ENCODE results near the gene MAML3. TPM values are rescaled to one million over a fixed set of nuclear protein-coding genes. Genes with fewer than 3 reads are reported as not detected.

The MAML3 gene
- total RNA-seq, 1 donor from 2014 or later: 0.79 TPM

DNA sequence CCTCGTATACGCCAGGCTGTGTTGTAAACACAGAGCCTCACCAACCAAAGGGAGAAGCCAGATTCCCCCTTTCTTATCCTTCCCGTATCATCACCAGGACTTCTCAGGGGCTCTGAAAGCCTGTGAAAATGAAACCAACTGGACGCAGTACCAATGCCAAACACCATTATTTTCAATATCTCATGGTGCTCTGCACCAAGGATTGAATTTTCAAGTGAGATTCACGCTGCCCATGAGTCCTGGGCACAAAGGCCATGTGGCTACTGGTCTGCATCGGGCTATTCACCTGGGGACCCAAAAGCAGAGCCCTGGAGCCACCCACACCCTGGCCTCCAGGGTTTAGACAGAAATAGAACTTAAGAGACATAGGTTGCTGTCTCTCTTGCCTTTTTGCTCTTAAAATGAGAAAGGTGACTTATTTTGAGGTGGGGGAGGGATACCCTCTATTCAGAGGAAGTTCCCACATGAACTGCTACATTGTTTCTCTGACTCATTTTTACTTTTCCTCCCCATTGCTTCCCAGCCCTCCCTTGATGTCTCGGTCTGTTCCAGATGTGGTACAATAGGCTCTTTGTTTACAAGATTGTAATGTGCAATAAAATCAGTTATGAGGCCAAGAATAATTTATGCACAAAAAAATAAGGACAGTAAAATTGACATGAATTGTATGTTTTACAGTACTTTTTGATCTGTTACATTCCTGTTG, 55.4 kb downstream of the MAML3 start:
- H3K4me3 ChIP-seq (ENCODE audit: low read depth, low read length): no peak overlapping the region
- H3K27me3 ChIP-seq (ENCODE audit: control insufficient read depth, insufficient read depth, low read length): no peaks in the 10 kb centered on the region
- DNase-seq (ENCODE audit: low read depth) (peak; percentile 52), FAIRE-seq (no peak)
- no peaks in the 10 kb centered on the region for H3K36me3 ChIP-seq (ENCODE audit: control insufficient read depth, insufficient read depth, low read length)
- TF ChIP-seq, protein P1, sequence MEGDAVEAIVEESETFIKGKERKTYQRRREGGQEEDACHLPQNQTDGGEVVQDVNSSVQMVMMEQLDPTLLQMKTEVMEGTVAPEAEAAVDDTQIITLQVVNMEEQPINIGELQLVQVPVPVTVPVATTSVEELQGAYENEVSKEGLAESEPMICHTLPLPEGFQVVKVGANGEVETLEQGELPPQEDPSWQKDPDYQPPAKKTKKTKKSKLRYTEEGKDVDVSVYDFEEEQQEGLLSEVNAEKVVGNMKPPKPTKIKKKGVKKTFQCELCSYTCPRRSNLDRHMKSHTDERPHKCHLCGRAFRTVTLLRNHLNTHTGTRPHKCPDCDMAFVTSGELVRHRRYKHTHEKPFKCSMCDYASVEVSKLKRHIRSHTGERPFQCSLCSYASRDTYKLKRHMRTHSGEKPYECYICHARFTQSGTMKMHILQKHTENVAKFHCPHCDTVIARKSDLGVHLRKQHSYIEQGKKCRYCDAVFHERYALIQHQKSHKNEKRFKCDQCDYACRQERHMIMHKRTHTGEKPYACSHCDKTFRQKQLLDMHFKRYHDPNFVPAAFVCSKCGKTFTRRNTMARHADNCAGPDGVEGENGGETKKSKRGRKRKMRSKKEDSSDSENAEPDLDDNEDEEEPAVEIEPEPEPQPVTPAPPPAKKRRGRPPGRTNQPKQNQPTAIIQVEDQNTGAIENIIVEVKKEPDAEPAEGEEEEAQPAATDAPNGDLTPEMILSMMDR (IDR thresholded peaks at IDR 0.05; ENCODE audit: insufficient read depth, low read length, severe bottlenecking): no peak

DNA sequence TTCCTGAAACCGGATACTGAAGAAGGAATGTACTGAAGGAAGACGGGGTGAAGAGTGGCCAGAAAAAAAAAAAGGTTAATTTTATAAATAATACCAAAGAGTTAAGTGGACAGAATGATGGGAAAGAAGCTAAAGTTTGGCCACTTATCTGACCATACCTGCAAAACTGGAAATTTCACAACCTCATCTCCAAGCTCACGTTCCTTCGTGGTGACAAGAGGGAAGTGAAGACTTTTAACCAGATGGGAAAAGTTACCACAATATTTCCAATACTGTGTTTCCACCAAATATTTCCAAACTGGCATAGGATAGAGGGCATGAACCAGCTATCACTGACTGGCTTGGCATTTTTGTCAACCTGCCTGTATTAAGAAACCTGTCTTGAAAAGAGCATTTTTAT, 56.4 kb downstream of the MAML3 start:
- Histone ChIP-seq H3K27me3 (ENCODE audit: control insufficient read depth, insufficient read depth, low read length) (no peaks in the 10 kb centered on the region), H3K36me3 (ENCODE audit: control insufficient read depth, insufficient read depth, low read length) (no peaks in the 10 kb centered on the region), H3K4me3 (ENCODE audit: low read depth, low read length) (no peak overlapping the region)
- TF ChIP-seq, protein P1 (IDR thresholded peaks at IDR 0.05; ENCODE audit: insufficient read depth, low read length, severe bottlenecking): no peak
- FAIRE-seq (no peak), DNase-seq (ENCODE audit: low read depth) (peak; percentile 53)

DNA sequence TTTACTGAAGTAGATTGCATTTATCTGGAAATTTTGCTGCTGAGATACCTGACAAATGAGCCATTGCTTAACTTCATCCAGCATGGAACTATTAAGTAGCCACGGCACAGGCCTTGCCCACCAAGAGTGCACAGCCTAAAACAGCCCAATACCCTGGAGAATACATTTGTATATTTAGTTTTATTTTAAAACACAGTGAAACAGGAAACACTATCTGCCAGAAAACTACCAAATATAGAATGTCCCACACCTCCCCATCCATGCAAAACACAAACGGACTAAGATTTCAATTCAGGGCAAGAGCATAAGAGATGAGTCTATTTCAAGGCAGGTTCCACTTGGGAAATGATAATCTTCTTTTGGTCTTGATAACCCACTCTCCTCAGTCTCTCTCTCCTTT, 57.1 kb downstream of the MAML3 start:
- DNase-seq (ENCODE audit: low read depth) (no peak), FAIRE-seq (no peak)
- TF ChIP-seq, protein P1 (IDR thresholded peaks at IDR 0.05; ENCODE audit: insufficient read depth, low read length, severe bottlenecking): no peak
- Histone ChIP-seq H3K36me3 (ENCODE audit: control insufficient read depth, insufficient read depth, low read length) (no peaks in the 10 kb centered on the region), H3K4me3 (ENCODE audit: low read depth, low read length) (no peak overlapping the region), H3K27me3 (ENCODE audit: control insufficient read depth, insufficient read depth, low read length) (no peaks in the 10 kb centered on the region)

DNA sequence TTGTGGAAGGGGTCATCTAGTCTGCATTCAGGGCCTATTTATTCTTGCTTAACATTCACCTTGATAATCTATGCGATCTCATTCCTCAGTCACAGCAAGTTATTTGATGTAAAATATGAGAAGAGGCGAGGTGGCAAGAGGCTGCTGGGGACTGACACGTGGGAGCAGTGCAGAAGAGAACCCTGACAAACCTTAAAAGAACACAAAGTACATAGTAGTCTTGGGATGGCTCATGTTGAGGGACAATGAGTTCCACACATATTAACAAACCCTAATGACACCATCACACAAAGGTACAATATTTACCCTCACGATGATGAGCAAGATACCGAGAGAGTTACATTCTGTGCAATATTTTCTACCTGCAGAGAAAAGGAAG, 57.5 kb downstream of the MAML3 start:
- TF ChIP-seq, protein P1 (IDR thresholded peaks at IDR 0.05; ENCODE audit: insufficient read depth, low read length, severe bottlenecking): no peak
- DNase-seq (ENCODE audit: low read depth) (no peak), FAIRE-seq (no peak)
- no peaks in the 10 kb centered on the region for H3K36me3 ChIP-seq (ENCODE audit: control insufficient read depth, insufficient read depth, low read length)
- H3K27me3 ChIP-seq (ENCODE audit: control insufficient read depth, insufficient read depth, low read length): no peaks in the 10 kb centered on the region
- no peak overlapping the region for H3K4me3 ChIP-seq (ENCODE audit: low read depth, low read length)

DNA sequence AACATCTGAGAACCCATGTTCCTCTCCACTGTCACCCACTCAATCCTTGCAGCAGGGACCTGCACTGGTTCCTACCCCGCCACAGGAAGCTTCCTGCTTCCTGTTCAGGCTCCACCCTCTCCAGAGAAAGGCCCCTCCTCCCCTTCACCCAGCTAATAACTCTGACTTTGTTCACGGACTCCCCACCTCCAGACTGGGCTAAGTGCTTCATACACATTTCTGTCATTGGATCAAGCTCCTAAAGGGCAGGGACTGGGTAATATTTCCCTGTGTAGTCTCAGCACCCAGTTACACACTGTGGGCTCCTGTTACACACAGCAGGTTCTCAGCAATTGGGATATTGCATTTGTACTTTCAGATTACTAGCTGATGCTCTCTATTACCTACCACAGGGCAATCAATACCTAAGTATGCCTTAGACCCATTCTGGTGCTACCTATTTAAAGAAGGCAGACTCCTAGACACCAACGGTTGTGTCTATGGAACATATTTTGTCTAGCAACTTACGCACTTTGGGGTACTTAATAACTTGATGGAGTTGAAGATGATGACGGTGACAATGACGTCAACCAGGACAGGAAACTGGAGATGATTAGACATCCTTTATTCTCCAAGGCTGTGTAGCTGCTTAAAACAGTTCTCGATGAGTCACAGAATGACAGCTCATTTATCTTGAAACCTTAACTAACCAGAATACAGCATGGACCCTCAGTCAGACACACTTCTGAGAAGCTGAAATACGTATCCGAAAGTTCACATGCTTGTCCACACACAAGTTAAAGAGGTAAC, 58.1 kb downstream of the MAML3 start:
- Histone ChIP-seq H3K4me3 (ENCODE audit: low read depth, low read length) (no peak overlapping the region), H3K27me3 (ENCODE audit: control insufficient read depth, insufficient read depth, low read length) (no peaks in the 10 kb centered on the region), H3K36me3 (ENCODE audit: control insufficient read depth, insufficient read depth, low read length) (no peaks in the 10 kb centered on the region)
- TF ChIP-seq, protein P1 (IDR thresholded peaks at IDR 0.05; ENCODE audit: insufficient read depth, low read length, severe bottlenecking): no peak
- FAIRE-seq: no peak
- peak; percentile 95 for DNase-seq (ENCODE audit: low read depth)

All from bronchial epithelial cell (primary cell).